PC-3 (cell line): ENCODE results near the gene SOX5.

ENCODE experiments used
- EZH2 ChIP-seq: fragments of 300-600 bp; sonication (generic); IDR thresholded peaks from one replicate; pipeline ENCODE4 v1.6.1; 2017; ENCODE audit warnings: antibody characterized with exemption, mild to moderate bottlenecking, low read length; ENCODE audit not compliant: unreplicated experiment
- EZH2phosphoT487 ChIP-seq: fragments of 300-600 bp; sonication (generic); IDR thresholded peaks from 2 replicates; pipeline ENCODE4 v1.6.1; 2018; ENCODE audit warnings: mild to moderate bottlenecking, antibody characterized with exemption, low read length, borderline replicate concordance
- TF ChIP-seq, protein P1 (sequence below): fragments of 300-600 bp; sonication (generic); conservative IDR thresholded peaks from 2 replicates; pipeline ENCODE4 v1.5.1; 2017; ENCODE audit warnings: antibody characterized with exemption, low read depth, mild to moderate bottlenecking, low read length

DNA sequence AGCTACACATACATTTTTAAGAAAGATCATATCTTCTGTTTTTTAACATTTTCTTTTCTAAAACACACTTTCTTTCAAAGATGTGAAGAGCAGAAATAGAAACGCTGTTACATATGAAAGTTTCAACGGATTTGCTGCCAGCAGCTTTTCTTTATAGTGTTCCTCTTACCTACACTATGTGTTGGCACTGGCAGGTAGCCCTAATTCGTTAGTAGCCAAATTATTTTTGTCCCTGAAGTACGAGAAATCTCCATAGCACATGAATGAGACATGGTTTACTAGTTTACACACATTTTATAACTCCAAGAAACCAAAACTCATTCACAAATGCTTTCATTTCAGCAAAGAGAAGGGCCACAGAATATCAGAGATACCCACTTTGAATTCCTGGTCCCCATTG is 6.6 kb downstream of the SOX5 start:
- TF ChIP-seq EZH2phosphoT487: no peak
- TF ChIP-seq, protein P1, sequence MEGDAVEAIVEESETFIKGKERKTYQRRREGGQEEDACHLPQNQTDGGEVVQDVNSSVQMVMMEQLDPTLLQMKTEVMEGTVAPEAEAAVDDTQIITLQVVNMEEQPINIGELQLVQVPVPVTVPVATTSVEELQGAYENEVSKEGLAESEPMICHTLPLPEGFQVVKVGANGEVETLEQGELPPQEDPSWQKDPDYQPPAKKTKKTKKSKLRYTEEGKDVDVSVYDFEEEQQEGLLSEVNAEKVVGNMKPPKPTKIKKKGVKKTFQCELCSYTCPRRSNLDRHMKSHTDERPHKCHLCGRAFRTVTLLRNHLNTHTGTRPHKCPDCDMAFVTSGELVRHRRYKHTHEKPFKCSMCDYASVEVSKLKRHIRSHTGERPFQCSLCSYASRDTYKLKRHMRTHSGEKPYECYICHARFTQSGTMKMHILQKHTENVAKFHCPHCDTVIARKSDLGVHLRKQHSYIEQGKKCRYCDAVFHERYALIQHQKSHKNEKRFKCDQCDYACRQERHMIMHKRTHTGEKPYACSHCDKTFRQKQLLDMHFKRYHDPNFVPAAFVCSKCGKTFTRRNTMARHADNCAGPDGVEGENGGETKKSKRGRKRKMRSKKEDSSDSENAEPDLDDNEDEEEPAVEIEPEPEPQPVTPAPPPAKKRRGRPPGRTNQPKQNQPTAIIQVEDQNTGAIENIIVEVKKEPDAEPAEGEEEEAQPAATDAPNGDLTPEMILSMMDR: no peak
- TF ChIP-seq EZH2: no peak
